Transverse colon (tissue), 4 donors: Measurements from ENCODE around the gene ZDHHC22.

Experiments
- CTCF ChIP-seq, 5 experiments: fragments of 200-600 bp in 3 of 5; fragments of 450-650 bp in 2 of 5; sonication (generic) in 3 of 5; IDR thresholded peaks; 1 replicate in 2 of 5; 2 replicates in 3 of 5; pipeline ENCODE4 v1.5.1; 2016 to 2017; ENCODE audit warnings: antibody characterized with exemption in 5 of 5, inconsistent platforms in 3 of 5, mild to moderate bottlenecking in 2 of 5, moderate library complexity in 1 of 5
- POLR2A ChIP-seq: fragments of 450-650 bp; IDR thresholded peaks from one replicate; pipeline ENCODE4 v1.6.1; 2016; ENCODE audit warnings: antibody characterized with exemption, mild to moderate bottlenecking, moderate library complexity
- POLR2AphosphoS5 ChIP-seq, 3 donors: sonication (generic); formaldehyde crosslinking; IDR thresholded peaks; one replicate each; pipeline ENCODE4 v1.6.1; 2016; ENCODE audit warnings: antibody characterized with exemption in 3 of 3

GRCh38 chr14:77109656-77110055 lies 31.9 kb downstream of the ZDHHC22 start:
- TF ChIP-seq CTCF (IDR thresholded peaks at IDR 0.05) (no peak), POLR2A (no peak), POLR2AphosphoS5 (IDR thresholded peaks at IDR 0.05) (no peak)
